ENCODE measurements around the gene FUBP3.

The FUBP3 gene

GRCh38 chr9:130660326-130660682 is 80.9 kb downstream of the FUBP3 start:
- H3K27me3 ChIP-seq (ENCODE audit: control insufficient read depth, low read length): peaks cover 18% of the 10 kb centered on the region
- no peak overlapping the region for H3K27ac ChIP-seq (ENCODE audit: low read depth, low read length)
- no peaks in the 10 kb centered on the region for H3K79me2 ChIP-seq (ENCODE audit: control insufficient read depth, low read length)
- no peaks in the 10 kb centered on the region for H4K20me1 ChIP-seq (ENCODE audit: control insufficient read depth, insufficient read depth, low read depth, low read length)
- no peaks in the 10 kb centered on the region for H3K4me1 ChIP-seq (ENCODE audit: control insufficient read depth, low read length)
- no peaks in the 10 kb centered on the region for H3F3A ChIP-seq (ENCODE audit: control insufficient read depth, insufficient read depth)
- no peak overlapping the region for H3K4me3 ChIP-seq (ENCODE audit: low read length)
- no peak for TF ChIP-seq EZH2phosphoT487 (IDR thresholded peaks at IDR 0.05; ENCODE audit: borderline replicate concordance, low read length)
- TF ChIP-seq CTCF (IDR thresholded peaks at IDR 0.05; ENCODE audit: low read depth, low read length, poor library complexity, severe bottlenecking): no peak
- no peaks in the 10 kb centered on the region for H3K9me2 ChIP-seq (replicated peaks; ENCODE audit: control insufficient read depth, low read length)
- H3K4me2 ChIP-seq (ENCODE audit: low read length): no peak overlapping the region
- no peaks in the 10 kb centered on the region for H3K9me3 ChIP-seq (ENCODE audit: control insufficient read depth, insufficient read depth, low read length)
- no peaks in the 10 kb centered on the region for H3K36me3 ChIP-seq (ENCODE audit: control insufficient read depth, low read length)

- Histone ChIP-seq H3K36me3 (ENCODE audit: control insufficient read depth, low read length) (no peaks in the 10 kb centered on the region), H3K79me2 (ENCODE audit: control insufficient read depth, low read length) (no peaks in the 10 kb centered on the region), H3K4me2 (ENCODE audit: low read length) (no peak overlapping the region), H3K9me3 (ENCODE audit: control insufficient read depth, insufficient read depth, low read length) (no peaks in the 10 kb centered on the region), H3K9me2 (replicated peaks; ENCODE audit: control insufficient read depth, low read length) (no peaks in the 10 kb centered on the region), H4K20me1 (ENCODE audit: control insufficient read depth, insufficient read depth, low read depth, low read length) (no peaks in the 10 kb centered on the region), H3K27ac (ENCODE audit: low read depth, low read length) (no peak overlapping the region), H3K4me3 (ENCODE audit: low read length) (no peak overlapping the region), H3K27me3 (ENCODE audit: control insufficient read depth, low read length) (peaks cover 24% of the 10 kb centered on the region), H3F3A (ENCODE audit: control insufficient read depth, insufficient read depth) (no peaks in the 10 kb centered on the region), H3K4me1 (ENCODE audit: control insufficient read depth, low read length) (no peaks in the 10 kb centered on the region)
- TF ChIP-seq CTCF (IDR thresholded peaks at IDR 0.05; ENCODE audit: low read depth, low read length, poor library complexity, severe bottlenecking) (no peak), EZH2phosphoT487 (IDR thresholded peaks at IDR 0.05; ENCODE audit: borderline replicate concordance, low read length) (no peak)
Measured at GRCh38 chr9:130660683-130661450, 81.5 kb downstream of the FUBP3 start.

GRCh38 chr9:130661451-130662098 is 82.2 kb downstream of the FUBP3 start:
- Histone ChIP-seq H3K27ac (ENCODE audit: low read depth, low read length) (no peak overlapping the region), H3K4me2 (ENCODE audit: low read length) (no peak overlapping the region), H3K9me2 (replicated peaks; ENCODE audit: control insufficient read depth, low read length) (no peaks in the 10 kb centered on the region), H3K36me3 (ENCODE audit: control insufficient read depth, low read length) (no peaks in the 10 kb centered on the region), H3K4me3 (ENCODE audit: low read length) (no peak overlapping the region), H3K4me1 (ENCODE audit: control insufficient read depth, low read length) (no peaks in the 10 kb centered on the region), H3F3A (ENCODE audit: control insufficient read depth, insufficient read depth) (no peaks in the 10 kb centered on the region), H4K20me1 (ENCODE audit: control insufficient read depth, insufficient read depth, low read depth, low read length) (no peaks in the 10 kb centered on the region), H3K79me2 (ENCODE audit: control insufficient read depth, low read length) (no peaks in the 10 kb centered on the region), H3K27me3 (ENCODE audit: control insufficient read depth, low read length) (peaks cover 27% of the 10 kb centered on the region), H3K9me3 (ENCODE audit: control insufficient read depth, insufficient read depth, low read length) (no peaks in the 10 kb centered on the region)
- TF ChIP-seq EZH2phosphoT487 (IDR thresholded peaks at IDR 0.05; ENCODE audit: borderline replicate concordance, low read length): no peak
- no peak for TF ChIP-seq CTCF (IDR thresholded peaks at IDR 0.05; ENCODE audit: low read depth, low read length, poor library complexity, severe bottlenecking)

All from DOHH2 (cell line).